Posterior cingulate gyrus (tissue), 11 donors: Measurements from ENCODE around the gene OR2B6.

Experiments
- DNase-seq, 10 donors: peaks; one replicate each; pipeline versions ENCODE4 v3.0.0 to v3.0.0-alpha.2; 2020 to 2021; ENCODE audit warnings: mixed read lengths in 3 of 10
- intact Hi-C: fragments of 100-400 bp; cut with DNase I; formaldehyde crosslinking; loops from one replicate; pipeline ENCODE4 v1.15.1; 2023

OR2B6 gene

GRCh38 chr6:27994616-27995015 is 37.6 kb downstream of the OR2B6 start:
- intact Hi-C loops, result no loop called here

GRCh38 chr6:28000351-28001045 is 43.5 kb downstream of the OR2B6 start:
- no peak for DNase-seq
- intact Hi-C loops, result no loop called here

More at GRCh38 chr6:27994616-27995015, 37.6 kb downstream of the OR2B6 start:
- DNase-seq, result no peak

- intact Hi-C loops, result no loop called here
- no peak for DNase-seq
Measured at GRCh38 chr6:28001351-28001750, 44.3 kb downstream of the OR2B6 start.

DNA sequence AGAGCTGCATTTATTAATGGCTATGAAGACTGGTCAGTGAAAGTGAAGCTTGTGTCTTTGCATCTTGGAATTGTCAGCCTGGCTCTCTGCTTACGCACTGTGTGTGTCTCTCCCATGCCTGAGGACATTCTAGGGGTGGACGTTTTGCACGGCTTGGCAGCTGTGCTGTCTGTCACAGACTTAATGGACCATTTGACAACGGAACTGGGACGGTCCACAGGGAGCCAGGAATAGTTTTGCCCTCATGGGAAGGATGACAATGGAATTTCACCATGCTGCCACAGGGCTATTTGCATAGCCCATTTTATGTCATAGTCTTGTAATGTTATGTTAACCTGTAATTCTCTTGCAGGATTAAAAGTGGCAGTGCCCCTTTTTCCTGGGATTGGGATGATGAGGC is 44.7 kb downstream of the OR2B6 start:
- DNase-seq, result no peak
- intact Hi-C loops, result no loop called here

DNA sequence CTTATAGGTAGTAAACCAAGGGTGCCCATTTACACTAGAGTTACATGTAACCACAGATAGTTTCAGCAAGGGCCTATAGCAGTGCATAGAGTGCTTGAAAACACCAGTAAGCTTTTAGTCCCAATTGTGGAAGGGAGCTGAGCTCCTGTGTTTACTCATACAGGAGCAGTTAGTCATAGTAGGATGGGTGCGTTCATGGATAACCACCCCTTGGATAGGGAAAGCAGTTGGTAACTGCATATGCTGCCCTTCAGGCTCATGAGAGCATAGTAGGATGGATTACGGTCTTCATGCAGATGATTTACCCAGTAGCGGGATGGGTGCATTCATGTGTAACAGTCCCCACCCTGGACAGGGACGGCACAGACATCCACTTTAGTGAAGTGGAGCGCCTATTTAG is 45.1 kb downstream of the OR2B6 start:
- no peak for DNase-seq
- intact Hi-C loops, result no loop called here

DNA sequence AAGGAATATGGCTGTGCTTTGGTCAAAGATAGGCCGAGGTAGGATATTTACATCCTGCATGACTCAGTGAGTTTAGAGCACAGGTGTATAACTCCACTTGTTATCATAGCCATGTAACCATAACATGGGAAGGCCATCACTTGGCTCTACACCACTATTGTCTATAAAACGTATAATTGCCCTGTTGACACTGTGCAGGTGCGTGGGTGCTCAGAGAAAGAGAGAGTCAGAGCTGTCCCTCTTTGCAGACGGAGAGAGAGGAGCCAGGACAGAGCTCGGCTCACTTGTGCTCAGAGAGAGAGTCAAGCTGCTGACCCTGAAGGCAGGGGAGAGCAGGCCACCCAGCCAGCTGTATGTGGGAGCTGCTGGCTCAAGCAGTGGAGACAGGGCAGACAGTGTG is 46.0 kb downstream of the OR2B6 start:
- intact Hi-C loops, result no loop called here
- no peak for DNase-seq

DNA sequence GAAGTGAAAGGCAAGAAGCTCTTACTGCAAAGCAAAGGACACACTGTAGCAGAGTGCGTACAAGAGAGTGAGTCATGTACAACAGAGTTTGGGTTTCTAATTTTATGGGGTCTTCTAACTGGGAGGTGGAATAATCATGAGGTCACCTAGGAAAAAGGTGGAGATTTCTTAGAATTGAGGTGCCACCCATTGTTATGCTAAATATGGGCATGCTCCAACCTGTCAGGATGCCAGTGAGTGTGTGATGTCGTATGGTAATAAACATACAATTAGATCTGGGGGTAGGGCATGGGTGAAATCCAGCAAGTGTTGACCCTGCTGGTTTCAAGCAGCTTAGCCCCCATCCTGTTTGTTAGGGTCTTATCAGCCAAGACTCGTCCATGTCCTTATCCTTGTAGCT is 46.6 kb downstream of the OR2B6 start:
- intact Hi-C loops, result no loop called here
- DNase-seq, result no peak

- DNase-seq, result no peak
- intact Hi-C loops, result no loop called here
Measured at GRCh38 chr6:28004350-28005151, 47.5 kb downstream of the OR2B6 start.

GRCh38 chr6:28005152-28005890 is 48.3 kb downstream of the OR2B6 start:
- intact Hi-C loops, result no loop called here

DNA sequence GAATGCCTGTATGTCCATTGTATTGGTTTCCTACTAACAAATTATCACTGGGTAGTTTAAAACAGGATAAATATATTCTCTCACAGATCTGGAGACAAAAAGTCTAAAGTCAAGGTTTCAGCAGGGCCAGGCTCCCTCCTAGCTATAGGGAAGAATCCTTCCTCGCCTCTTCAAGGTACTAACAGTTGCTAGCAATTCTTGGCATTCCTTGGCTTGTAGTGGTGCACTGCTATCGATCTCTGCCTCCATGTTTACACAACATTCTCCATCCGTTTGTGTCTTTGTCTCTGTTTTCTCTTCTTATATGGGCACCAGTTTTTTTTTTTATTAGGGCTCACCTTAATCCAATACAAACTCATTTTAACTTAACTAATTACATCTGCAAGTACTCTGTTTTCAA is 48.9 kb downstream of the OR2B6 start:
- DNase-seq, result no peak
- intact Hi-C loops, result no loop called here

More at GRCh38 chr6:28005152-28005890, 48.3 kb downstream of the OR2B6 start:
- no peak for DNase-seq
